ENCODE data around the gene CACNA2D3. TPM values are rescaled to one million over a fixed set of nuclear protein-coding genes. Genes with fewer than 3 reads are reported as not detected.

CACNA2D3 gene
- total and polyA plus RNA-seq, 2 experiments from 2014 or later: 0.30 to 0.43 TPM

DNA sequence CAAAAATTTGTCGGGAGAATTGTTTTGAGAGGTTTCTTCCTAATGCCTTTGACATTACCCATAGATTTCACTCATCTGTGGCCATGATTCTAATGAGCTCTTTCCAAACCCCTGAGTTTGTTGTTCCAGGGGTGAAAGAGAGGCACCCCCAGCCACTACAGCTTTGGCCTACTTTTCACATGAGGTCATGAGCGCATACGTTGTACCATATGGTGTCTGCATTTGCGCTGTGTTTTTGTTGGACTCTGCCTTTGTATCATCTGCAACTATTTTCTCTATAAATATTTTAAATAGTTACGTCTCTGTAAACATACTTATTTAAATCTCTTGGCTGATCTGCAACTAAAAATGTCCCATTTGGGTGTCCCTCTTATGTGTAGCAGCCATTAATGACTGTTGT, 697.6 kb downstream of the CACNA2D3 start:
- H3K27me3 ChIP-seq (replicated peaks; ENCODE audit: insufficient read depth): peaks cover 7% of the 10 kb centered on the region
- H3K4me2 ChIP-seq (ENCODE audit: unreplicated experiment): no peak overlapping the region
- no peaks in the 10 kb centered on the region for H3K9me2 ChIP-seq (ENCODE audit: insufficient read depth)
- H3K79me2 ChIP-seq (ENCODE audit: insufficient read depth): no peaks in the 10 kb centered on the region
- 66 to 74% methylated on average over 5 of the region's 5 CpGs for WGBS, 2 experiments (ENCODE audit: low coverage in 1 of 2, low lambda C conversion rate in 2 of 2, missing lambda C conversion rate in 2 of 2)
- no peak overlapping the region for H3K9ac ChIP-seq
- no peaks in the 10 kb centered on the region for H3K36me3 ChIP-seq (ENCODE audit: low read depth)
- no peak overlapping the region for H2AFZ ChIP-seq
- no peaks in the 10 kb centered on the region for H4K20me1 ChIP-seq (ENCODE audit: insufficient read depth)
- TF ChIP-seq EZH2phosphoT487 (IDR thresholded peaks at IDR 0.05; ENCODE audit: insufficient read depth, low read depth): no peak
- TF ChIP-seq EZH2 (IDR thresholded peaks at IDR 0.05; ENCODE audit: insufficient read depth, poor library complexity, severe bottlenecking): no peak
- in situ Hi-C loops (cut with MboI): no loop called here
- DNase-seq: no peak
- H3K9me3 ChIP-seq (ENCODE audit: low read depth): no peaks in the 10 kb centered on the region
- no peaks in the 10 kb centered on the region for H3F3A ChIP-seq (ENCODE audit: insufficient read depth)
- no peak overlapping the region for H3K27ac ChIP-seq
- no peak overlapping the region for H3K4me3 ChIP-seq
- H3K4me1 ChIP-seq (ENCODE audit: insufficient read depth): 0 out of 2 replicates have a peak, but pooled peaks cover 5% of the 10 kb centered on the region

- no peak for TF ChIP-seq EZH2phosphoT487 (IDR thresholded peaks at IDR 0.05; ENCODE audit: insufficient read depth, low read depth)
- TF ChIP-seq EZH2 (IDR thresholded peaks at IDR 0.05; ENCODE audit: insufficient read depth, poor library complexity, severe bottlenecking): no peak
- Histone ChIP-seq H3K27ac (no peak overlapping the region), H3K4me1 (ENCODE audit: insufficient read depth) (peaks cover 15% of the 10 kb centered on the region; the same call in 1 of the 2 replicates), H3K4me3 (no peak overlapping the region), H3K9ac (no peak overlapping the region), H4K20me1 (ENCODE audit: insufficient read depth) (no peaks in the 10 kb centered on the region), H3K4me2 (ENCODE audit: unreplicated experiment) (no peak overlapping the region), H3K36me3 (ENCODE audit: low read depth) (no peaks in the 10 kb centered on the region), H3F3A (ENCODE audit: insufficient read depth) (peaks cover 7% of the 10 kb centered on the region; the same call in 1 of the 2 replicates), H3K79me2 (ENCODE audit: insufficient read depth) (no peaks in the 10 kb centered on the region), H3K9me3 (ENCODE audit: low read depth) (no peaks in the 10 kb centered on the region), H3K9me2 (ENCODE audit: insufficient read depth) (no peaks in the 10 kb centered on the region), H3K27me3 (replicated peaks; ENCODE audit: insufficient read depth) (no peaks in the 10 kb centered on the region; the same call in 1 of the 2 replicates), H2AFZ (no peak overlapping the region)
- WGBS, 2 experiments (ENCODE audit: low coverage in 1 of 2, low lambda C conversion rate in 2 of 2, missing lambda C conversion rate in 2 of 2): 11 to 17% methylated on average over 1 of the region's 1 CpG
- in situ Hi-C loops (cut with MboI): no loop called here
- DNase-seq: peak; percentile 55
Measured at GRCh38 chr3:54822206-54822605, 699.9 kb downstream of the CACNA2D3 start.

- Histone ChIP-seq H3K4me3 (no peak overlapping the region), H3K4me1 (ENCODE audit: insufficient read depth) (peaks cover 12% of the 10 kb centered on the region; the same call in 1 of the 2 replicates), H3K27ac (no peak overlapping the region), H3K79me2 (ENCODE audit: insufficient read depth) (no peaks in the 10 kb centered on the region), H4K20me1 (ENCODE audit: insufficient read depth) (no peaks in the 10 kb centered on the region), H3F3A (ENCODE audit: insufficient read depth) (peaks cover 7% of the 10 kb centered on the region; the same call in 1 of the 2 replicates), H3K9me2 (ENCODE audit: insufficient read depth) (no peaks in the 10 kb centered on the region), H3K36me3 (ENCODE audit: low read depth) (no peaks in the 10 kb centered on the region), H3K9ac (no peak overlapping the region), H2AFZ (no peak overlapping the region), H3K4me2 (ENCODE audit: unreplicated experiment) (no peak overlapping the region), H3K27me3 (replicated peaks; ENCODE audit: insufficient read depth) (no peaks in the 10 kb centered on the region; the same call in 1 of the 2 replicates), H3K9me3 (ENCODE audit: low read depth) (no peaks in the 10 kb centered on the region)
- in situ Hi-C loops (cut with MboI): loop anchor here (25.0 kb wide), 2 partner anchors 1211 to 1436 kb away; no protein-coding TSS in a partner anchor
- TF ChIP-seq EZH2phosphoT487 (IDR thresholded peaks at IDR 0.05; ENCODE audit: insufficient read depth, low read depth): no peak
- no peak for TF ChIP-seq EZH2 (IDR thresholded peaks at IDR 0.05; ENCODE audit: insufficient read depth, poor library complexity, severe bottlenecking)
- DNase-seq: peak; percentile 50
- WGBS, 2 experiments (ENCODE audit: low coverage in 1 of 2, low lambda C conversion rate in 2 of 2, missing lambda C conversion rate in 2 of 2): 7% methylated on average over 3 of the region's 3 CpGs
Measured at GRCh38 chr3:54826251-54826691, 703.9 kb downstream of the CACNA2D3 start.

DNA sequence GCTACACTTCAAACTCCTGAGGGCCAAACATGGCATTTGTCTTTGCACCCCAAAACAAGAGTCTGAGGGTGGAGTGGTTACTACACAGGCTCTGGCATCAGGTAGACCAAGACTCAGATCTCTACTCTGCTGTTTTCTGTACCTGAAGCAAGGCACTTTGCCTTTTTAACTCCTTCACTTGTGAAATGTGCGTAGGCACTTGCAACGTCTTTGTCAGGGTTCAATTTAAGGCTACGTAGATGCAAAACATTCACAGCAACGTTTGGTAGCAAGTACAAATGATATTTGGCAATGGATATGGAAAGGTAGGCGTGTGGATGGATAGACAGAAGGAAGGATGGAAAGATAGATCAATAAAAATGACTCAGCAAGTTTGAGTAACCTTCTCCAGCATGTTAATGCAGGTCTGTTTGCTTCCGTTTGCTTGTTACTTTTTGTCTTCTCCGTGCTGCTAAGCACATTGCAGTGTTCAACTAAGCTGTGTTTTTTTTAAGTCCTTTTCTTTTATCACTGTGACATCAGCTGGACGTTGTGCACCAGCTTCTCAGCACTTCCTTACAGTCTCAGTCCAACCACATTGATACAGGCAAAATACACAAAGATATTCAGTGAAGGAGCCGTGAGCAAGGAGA, 704.8 kb downstream of the CACNA2D3 start:
- Histone ChIP-seq H3K27me3 (replicated peaks; ENCODE audit: insufficient read depth) (no peaks in the 10 kb centered on the region), H3K9me3 (ENCODE audit: low read depth) (no peaks in the 10 kb centered on the region), H4K20me1 (ENCODE audit: insufficient read depth) (no peaks in the 10 kb centered on the region), H3K9me2 (ENCODE audit: insufficient read depth) (no peaks in the 10 kb centered on the region), H3F3A (ENCODE audit: insufficient read depth) (peaks cover 7% of the 10 kb centered on the region; the same call in 1 of the 2 replicates), H2AFZ (no peak overlapping the region), H3K36me3 (ENCODE audit: low read depth) (no peaks in the 10 kb centered on the region), H3K27ac (no peak overlapping the region), H3K79me2 (ENCODE audit: insufficient read depth) (no peaks in the 10 kb centered on the region), H3K4me3 (no peak overlapping the region), H3K9ac (no peak overlapping the region), H3K4me1 (ENCODE audit: insufficient read depth) (peaks cover 12% of the 10 kb centered on the region; the same call in 1 of the 2 replicates), H3K4me2 (ENCODE audit: unreplicated experiment) (no peak overlapping the region)
- DNase-seq: no peak
- WGBS, 2 experiments (ENCODE audit: low coverage in 1 of 2, low lambda C conversion rate in 2 of 2, missing lambda C conversion rate in 2 of 2): 46 to 52% methylated on average over 9 of the region's 9 CpGs
- in situ Hi-C loops (cut with MboI): loop anchor here (25.0 kb wide), 2 partner anchors 1210 to 1435 kb away; no protein-coding TSS in a partner anchor
- no peak for TF ChIP-seq EZH2 (IDR thresholded peaks at IDR 0.05; ENCODE audit: insufficient read depth, poor library complexity, severe bottlenecking)
- TF ChIP-seq EZH2phosphoT487 (IDR thresholded peaks at IDR 0.05; ENCODE audit: insufficient read depth, low read depth): no peak
